ENCODE results near the gene TLE3.

Gene TLE3

GRCh38 chr15:70100474-70101341 is 3.0 kb upstream of the TLE3 start:
- H3K27ac ChIP-seq, result no peak overlapping the region
- no peak for DNase-seq (ENCODE audit: low read depth, low spot score)

GRCh38 chr15:70099967-70100473 is 2.3 kb upstream of the TLE3 start:
- DNase-seq (ENCODE audit: low read depth, low spot score), result no peak
- H3K27ac ChIP-seq, result peak overlapping the region; percentile 83

- peak overlapping the region; percentile 83 for H3K27ac ChIP-seq
- peak; percentile 94 for DNase-seq (ENCODE audit: low read depth, low spot score)
These were observed 1.6 kb upstream of the TLE3 start for GRCh38 chr15:70099167-70099966.

GRCh38 chr15:70098461-70099166 is 897 bp upstream of the TLE3 start:
- no peak for DNase-seq (ENCODE audit: low read depth, low spot score)
- H3K27ac ChIP-seq, result peak overlapping the region; percentile 83

GRCh38 chr15:70098153-70098460 is 390 bp upstream of the TLE3 start:
- H3K27ac ChIP-seq, result peak overlapping the region; percentile 83
- DNase-seq (ENCODE audit: low read depth, low spot score), result no peak

GRCh38 chr15:70097063-70097320 is 725 bp downstream of the TLE3 start:
- peak overlapping the region; percentile 83 for H3K27ac ChIP-seq
- no peak for DNase-seq (ENCODE audit: low read depth, low spot score)

- no peak for DNase-seq (ENCODE audit: low read depth, low spot score)
- H3K27ac ChIP-seq, result peak overlapping the region; percentile 83
These were observed 1.3 kb downstream of the TLE3 start for GRCh38 chr15:70096215-70097062.

- peak overlapping the region; percentile 83 for H3K27ac ChIP-seq
- no peak for DNase-seq (ENCODE audit: low read depth, low spot score)
These were observed 2.1 kb downstream of the TLE3 start for GRCh38 chr15:70095408-70096214.

GRCh38 chr15:70094690-70095311 is 2.9 kb downstream of the TLE3 start:
- H3K27ac ChIP-seq, result peak overlapping the region; percentile 83
- DNase-seq (ENCODE audit: low read depth, low spot score), result no peak

- peak; percentile 55 for DNase-seq (ENCODE audit: low read depth, low spot score)
- peak overlapping the region; percentile 58 for H3K27ac ChIP-seq
These were observed 4.0 kb downstream of the TLE3 start for GRCh38 chr15:70093481-70094319.

GRCh38 chr15:70093070-70093469 is 4.6 kb downstream of the TLE3 start:
- H3K27ac ChIP-seq, result peak overlapping the region; percentile 58
- DNase-seq (ENCODE audit: low read depth, low spot score), result no peak

GRCh38 chr15:70092464-70093027 is 5.2 kb downstream of the TLE3 start:
- DNase-seq (ENCODE audit: low read depth, low spot score), result no peak
- H3K27ac ChIP-seq, result peak overlapping the region; percentile 58

- peak; percentile 81 for DNase-seq (ENCODE audit: low read depth, low spot score)
- peak overlapping the region; percentile 58 for H3K27ac ChIP-seq
These were observed 5.8 kb downstream of the TLE3 start for GRCh38 chr15:70091726-70092463.

- no peak overlapping the region for H3K27ac ChIP-seq
- no peak for DNase-seq (ENCODE audit: low read depth, low spot score)
These were observed 7.1 kb downstream of the TLE3 start for GRCh38 chr15:70090436-70091296.

- no peak for DNase-seq (ENCODE audit: low read depth, low spot score)
- no peak overlapping the region for H3K27ac ChIP-seq
These were observed 8.1 kb downstream of the TLE3 start for GRCh38 chr15:70089692-70089971.
